ENCODE data around the gene TBR1.

GRCh38 chr2:161400076-161400475, 16.0 kb upstream of the TBR1 start:
- TF ChIP-seq, protein P1, sequence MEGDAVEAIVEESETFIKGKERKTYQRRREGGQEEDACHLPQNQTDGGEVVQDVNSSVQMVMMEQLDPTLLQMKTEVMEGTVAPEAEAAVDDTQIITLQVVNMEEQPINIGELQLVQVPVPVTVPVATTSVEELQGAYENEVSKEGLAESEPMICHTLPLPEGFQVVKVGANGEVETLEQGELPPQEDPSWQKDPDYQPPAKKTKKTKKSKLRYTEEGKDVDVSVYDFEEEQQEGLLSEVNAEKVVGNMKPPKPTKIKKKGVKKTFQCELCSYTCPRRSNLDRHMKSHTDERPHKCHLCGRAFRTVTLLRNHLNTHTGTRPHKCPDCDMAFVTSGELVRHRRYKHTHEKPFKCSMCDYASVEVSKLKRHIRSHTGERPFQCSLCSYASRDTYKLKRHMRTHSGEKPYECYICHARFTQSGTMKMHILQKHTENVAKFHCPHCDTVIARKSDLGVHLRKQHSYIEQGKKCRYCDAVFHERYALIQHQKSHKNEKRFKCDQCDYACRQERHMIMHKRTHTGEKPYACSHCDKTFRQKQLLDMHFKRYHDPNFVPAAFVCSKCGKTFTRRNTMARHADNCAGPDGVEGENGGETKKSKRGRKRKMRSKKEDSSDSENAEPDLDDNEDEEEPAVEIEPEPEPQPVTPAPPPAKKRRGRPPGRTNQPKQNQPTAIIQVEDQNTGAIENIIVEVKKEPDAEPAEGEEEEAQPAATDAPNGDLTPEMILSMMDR (IDR thresholded peaks at IDR 0.05) = no peak
- TF ChIP-seq POLR2A (IDR thresholded peaks at IDR 0.05) = no peak

Measured in lower leg skin (tissue), 3 donors.